Fibroblast of pulmonary artery (primary cell): Measurements from ENCODE around the gene DECR2.

Experiments used
- DNase-seq: peaks from one replicate; pipeline ENCODE4 v3.0.0-alpha.2; 2010; ENCODE audit warnings: low read depth
- H3K4me3 ChIP-seq: replicated peaks from 2 replicates; pipeline ENCODE4 v1.5.1; 2011; ENCODE audit warnings: low read depth, mild to moderate bottlenecking, control low read depth, low read length, moderate library complexity
- CTCF ChIP-seq: IDR thresholded peaks from 2 replicates; pipeline ENCODE4 v1.5.1; 2011; ENCODE audit warnings: mild to moderate bottlenecking, control low read depth, low read length, inconsistent platforms; ENCODE audit errors: missing control alignments

DECR2 gene

DNA sequence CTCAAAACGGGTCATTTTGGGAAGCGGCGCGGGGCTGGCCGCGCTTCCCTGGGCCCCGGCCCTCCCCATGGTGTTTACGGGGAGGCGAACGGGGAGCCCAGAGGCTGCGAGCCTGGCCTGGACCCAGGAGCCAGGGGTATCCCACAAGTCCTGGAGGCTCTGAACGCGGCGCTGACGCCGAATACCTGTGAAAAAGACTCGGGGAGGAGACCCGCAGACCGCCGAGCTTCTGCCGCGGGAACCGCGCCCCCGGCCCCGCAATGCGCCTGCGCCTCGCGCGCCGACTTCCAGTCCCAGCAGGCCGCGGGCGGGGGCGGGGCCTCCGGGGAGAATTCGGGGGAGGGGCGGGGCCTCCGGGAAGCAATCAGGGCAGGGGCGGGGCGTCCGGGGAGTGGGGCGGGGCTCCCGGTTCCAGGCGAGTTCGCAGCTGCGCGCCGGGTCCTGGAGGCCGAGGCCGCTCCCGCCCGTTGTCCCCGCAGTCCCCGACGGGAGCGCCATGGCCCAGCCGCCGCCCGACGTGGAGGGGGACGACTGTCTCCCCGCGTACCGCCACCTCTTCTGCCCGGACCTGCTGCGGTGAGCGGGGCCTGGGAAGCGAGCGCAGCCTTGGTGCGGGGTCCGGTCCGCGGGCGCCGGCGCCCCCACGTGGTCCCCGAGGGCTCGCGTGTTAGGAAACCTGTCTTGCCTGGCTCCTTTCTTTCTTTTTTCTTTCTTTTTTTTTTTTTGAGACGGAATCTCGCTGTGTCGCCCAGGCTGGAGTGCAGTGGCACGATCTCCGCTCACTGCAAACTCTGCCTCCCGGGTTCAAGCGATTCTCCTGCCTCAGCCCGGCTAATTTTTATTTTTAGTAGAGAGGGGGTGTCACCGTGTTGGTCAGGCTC is at the start of gene DECR2:
TSS of gene DECR2 (plus strand) at position 418 of the 881 bp plus-strand sequence. CDS start at position 497, 79 bp downstream.
- DNase-seq, result peak; percentile 92
- peak within 1 kb of the TSS; percentile 83 for H3K4me3 ChIP-seq
- TF ChIP-seq CTCF, result peak; percentile 16

DNA sequence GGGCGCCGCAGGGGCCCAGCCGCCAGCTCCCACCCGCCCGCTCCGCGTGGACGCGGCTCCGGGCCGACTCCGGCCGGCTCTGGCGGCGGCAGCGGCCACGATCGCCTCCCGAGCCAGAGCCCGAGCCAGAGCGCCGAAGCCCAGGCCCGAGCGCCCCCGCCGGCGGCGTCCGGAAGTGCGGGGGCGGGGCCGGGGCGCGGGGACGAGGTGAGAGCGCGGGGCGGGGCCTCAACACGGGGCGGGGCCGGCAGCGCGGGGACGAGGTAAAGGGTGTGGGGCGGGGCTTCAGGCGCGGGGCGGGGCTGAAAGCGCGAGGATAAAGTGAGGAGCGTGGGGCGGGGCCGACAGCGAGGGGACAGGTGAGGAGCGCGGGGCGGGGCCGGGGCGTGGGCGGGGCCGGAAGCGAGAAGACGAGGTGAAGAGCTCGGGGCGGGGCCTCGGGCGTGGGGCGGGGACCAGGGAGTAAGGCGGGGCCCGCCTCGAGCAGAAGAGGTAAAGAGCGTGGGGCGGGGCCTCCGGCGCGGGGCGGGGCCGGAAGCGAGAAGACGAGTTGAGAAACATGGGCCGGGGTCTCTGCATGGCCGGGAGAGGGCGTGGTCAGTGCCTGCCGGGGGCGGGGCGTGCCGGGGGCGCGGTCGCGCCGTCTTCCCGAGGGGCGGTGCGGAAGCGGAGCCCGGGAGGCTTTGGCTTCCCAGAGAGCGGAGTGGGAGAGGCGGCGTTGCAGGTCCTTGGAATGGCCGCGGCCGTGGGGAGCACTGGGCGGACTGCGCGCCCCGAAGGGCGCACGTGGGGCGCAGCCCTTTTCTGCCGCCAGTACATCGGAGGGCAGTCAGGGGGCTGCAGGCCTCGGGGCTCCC is 48.9 kb upstream of the DECR2 start, which contains the start of gene AXIN1:
TSS of gene AXIN1 (minus strand) at position 177 of the 857 bp plus-strand sequence. CDS start 5,698 bp downstream, outside the sequence.
- H3K4me3 ChIP-seq, result peak within 1 kb of the TSS; percentile 67
- TF ChIP-seq CTCF, result peak; percentile 4
- DNase-seq, result peak; percentile 94

DNA sequence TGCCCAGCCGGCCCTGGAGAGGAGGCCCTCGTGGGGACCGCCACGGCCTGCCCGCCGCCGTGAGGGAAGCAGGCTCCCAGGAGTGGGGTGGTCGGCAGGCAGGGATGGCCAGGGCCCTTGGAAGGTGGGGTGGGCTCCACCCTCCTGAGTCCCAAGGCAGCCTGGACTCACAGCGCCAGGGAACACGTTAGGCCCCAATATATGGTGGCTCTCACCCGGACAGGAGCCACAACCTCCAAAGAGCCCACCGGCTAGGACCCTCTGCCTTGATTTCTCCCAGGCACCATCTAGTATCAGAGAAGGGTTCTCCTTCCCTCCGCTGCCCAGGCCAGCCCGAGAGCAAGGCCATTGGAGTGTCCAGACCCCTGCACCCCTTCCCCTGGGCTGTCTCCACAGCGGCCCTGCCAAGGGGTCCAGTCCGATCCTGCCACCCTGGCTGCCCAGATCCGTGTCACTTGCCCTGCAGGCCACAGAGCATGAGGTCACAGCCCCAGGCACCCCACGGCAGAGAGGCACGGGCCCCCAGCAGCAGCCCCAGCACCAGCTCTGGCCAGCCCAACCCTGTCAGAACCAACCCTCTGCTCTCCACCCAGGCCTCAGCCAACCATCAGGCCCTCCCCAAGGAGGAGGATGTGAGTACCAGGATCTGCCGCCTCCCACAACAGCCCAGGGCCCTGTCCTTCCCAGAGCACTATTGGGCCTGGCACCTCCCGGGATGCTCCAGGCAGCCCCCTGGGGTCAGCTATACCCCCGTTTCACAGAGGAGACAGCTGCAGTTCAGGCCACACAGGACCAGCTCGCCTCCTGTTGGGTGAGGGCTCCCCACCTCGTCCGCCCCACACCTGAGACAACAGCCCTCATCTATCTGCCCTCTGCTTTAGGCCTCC is 48.0 kb upstream of the DECR2 start:
- H3K4me3 ChIP-seq, result peak overlapping the region; percentile 38
- TF ChIP-seq CTCF, result no peak
- no peak for DNase-seq

GRCh38 chr16:354291-354881 is 47.3 kb upstream of the DECR2 start:
- no peak for DNase-seq
- no peak overlapping the region for H3K4me3 ChIP-seq
- TF ChIP-seq CTCF, result no peak

DNA sequence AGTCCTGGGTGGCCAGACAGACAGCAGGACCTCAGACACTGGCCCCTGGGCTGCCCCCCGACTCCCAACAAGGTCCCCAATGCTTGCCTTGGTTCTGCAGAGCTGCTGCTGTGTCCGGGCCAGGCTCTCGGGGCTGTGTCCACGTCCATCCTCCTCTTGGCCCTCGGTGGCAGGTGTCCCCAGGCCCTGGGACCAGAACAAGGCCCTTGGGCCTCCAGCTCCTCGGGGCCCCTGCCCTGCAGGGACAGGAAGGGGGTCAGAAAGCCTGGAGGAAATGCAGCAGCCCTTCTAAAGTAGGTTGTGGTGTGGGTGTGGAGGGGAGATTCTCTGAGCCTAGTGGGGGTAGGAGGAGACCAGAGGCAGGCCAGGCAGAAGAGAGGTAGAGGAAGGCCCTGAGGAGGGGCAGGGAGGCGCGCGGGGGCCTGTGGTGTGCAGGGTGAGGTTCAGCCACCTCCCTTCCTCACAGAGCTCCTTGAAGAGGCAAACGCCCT is 46.7 kb upstream of the DECR2 start:
- H3K4me3 ChIP-seq, result no peak overlapping the region
- no peak for DNase-seq
- TF ChIP-seq CTCF, result no peak

DNA sequence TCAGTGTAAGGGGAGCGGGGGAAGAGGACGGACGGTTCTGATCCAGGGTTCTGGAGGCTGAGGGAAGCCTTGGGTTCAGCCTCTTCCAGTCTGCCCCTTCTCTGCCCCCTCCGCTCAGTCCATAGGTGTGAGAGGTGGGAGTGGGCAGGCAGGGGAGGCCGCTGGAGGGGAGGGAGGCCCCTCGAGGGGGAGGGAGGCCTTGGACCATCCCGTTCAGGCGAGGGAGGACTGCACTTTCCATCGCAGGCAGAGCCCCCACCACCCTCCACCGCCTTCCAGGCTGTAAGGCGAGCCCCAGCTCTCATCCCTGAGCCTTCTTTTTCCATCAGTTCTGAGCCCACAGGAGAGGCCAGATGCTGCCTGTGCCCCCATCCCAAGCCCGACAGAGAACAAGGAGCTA is 44.9 kb upstream of the DECR2 start:
- DNase-seq, result no peak
- TF ChIP-seq CTCF, result no peak
- no peak overlapping the region for H3K4me3 ChIP-seq
